Mesenteric fat pad (tissue), 1 donor: Measurements from ENCODE around the gene LDAH. TPM values are rescaled to one million over a fixed set of nuclear protein-coding genes. Genes with fewer than 3 reads are reported as not detected.
"Not testable (repeated sequence)": the region's sequence is repeated elsewhere in the genome, so short reads cannot be mapped to it uniquely, and the experiment has no call there.

Experiments used
- DNase-seq: peaks from one replicate; pipeline ENCODE4 v3.0.0-alpha.2; 2020; ENCODE audit warnings: low spot score
- long read RNA-seq: library from polyadenylated mRNA; unstranded; transcript quantifications from one replicate; pipeline ENCODE4 v2.0.0, GENCODE V29; 2020
- total RNA-seq: library from RNA; stranded (reverse); fragmentation: NEBNext Ultra II Directional; extraction: Animal tissue kit (Norgen Biotek cat#: 25700); gene quantifications from one replicate; pipeline ENCODE4 v1.2.1, GENCODE V29; 2021
- donor health status: DM: yes; HTN: yes; CAD: no.

LDAH gene
- 12.7 TPM for total RNA-seq
- long read RNA-seq, transcript LDAH-201 (7 exons, 2,907 nt), result major isoform, 5 of 18 reads
- long read RNA-seq, partial matches to known transcripts, result 2 of 18 reads
- long read RNA-seq, other reads (novel, unspliced or antisense), result 8 of 18 reads

- peak; percentile 96 for DNase-seq
Measured at GRCh38 chr2:20822535-20823490, at the start of gene LDAH. TSS of gene LDAH (minus strand) at chr2:20823101. CDS start at chr2:20801463, 21,638 bp downstream.

GRCh38 chr2:20868377-20868776 is 45.5 kb upstream of the LDAH start:
- DNase-seq, result no peak

- DNase-seq, result no peak
Measured at GRCh38 chr2:20862850-20863249, 39.9 kb upstream of the LDAH start.

- DNase-seq, result no peak
Measured at GRCh38 chr2:20855456-20855855, 32.6 kb upstream of the LDAH start.

GRCh38 chr2:20852670-20853069 is 29.8 kb upstream of the LDAH start:
- no peak for DNase-seq

GRCh38 chr2:20852139-20852538 is 29.2 kb upstream of the LDAH start:
- no peak for DNase-seq

GRCh38 chr2:20844246-20844645 is 21.3 kb upstream of the LDAH start:
- DNase-seq, result no peak

- no peak for DNase-seq
Measured at GRCh38 chr2:20839052-20839451, 16.2 kb upstream of the LDAH start.

- no peak for DNase-seq
Measured at GRCh38 chr2:20838016-20838415, 15.1 kb upstream of the LDAH start.

GRCh38 chr2:20836521-20836920 is 13.6 kb upstream of the LDAH start:
- no peak for DNase-seq

GRCh38 chr2:20834331-20834730 is 11.4 kb upstream of the LDAH start:
- DNase-seq, result no peak

- no peak for DNase-seq
Measured at GRCh38 chr2:20832606-20833005, 9.7 kb upstream of the LDAH start.

GRCh38 chr2:20829861-20830260 is 7.0 kb upstream of the LDAH start:
- no peak for DNase-seq

GRCh38 chr2:20823917-20824316 is 1.0 kb upstream of the LDAH start:
- no peak for DNase-seq

GRCh38 chr2:20818820-20819219 is 4.1 kb downstream of the LDAH start:
- no peak for DNase-seq

- DNase-seq, result no peak
Measured at GRCh38 chr2:20815216-20815615, 7.7 kb downstream of the LDAH start.

- no peak for DNase-seq
Measured at GRCh38 chr2:20812779-20813178, 10.1 kb downstream of the LDAH start.

GRCh38 chr2:20806286-20806685 is 16.6 kb downstream of the LDAH start:
- no peak for DNase-seq

GRCh38 chr2:20803974-20804373 is 18.9 kb downstream of the LDAH start:
- no peak for DNase-seq

- no peak for DNase-seq
Measured at GRCh38 chr2:20803226-20803682, 19.6 kb downstream of the LDAH start.

GRCh38 chr2:20797096-20797495 is 25.8 kb downstream of the LDAH start:
- no peak for DNase-seq

GRCh38 chr2:20796374-20796791 is 26.5 kb downstream of the LDAH start:
- no peak for DNase-seq

GRCh38 chr2:20793944-20794343 is 29.0 kb downstream of the LDAH start:
- not testable (repeated sequence) for DNase-seq
